Astrocyte (in vitro differentiated cells and primary cell): ENCODE measurements around the gene PSIP1. TPM values are rescaled to one million over a fixed set of nuclear protein-coding genes. Genes with fewer than 3 reads are reported as not detected.
A peak's percentile ranks its signal among the peaks of the same experiment; 100 is the strongest.

Source experiments
- DNase-seq: peaks from one replicate; pipeline ENCODE4 v3.0.0-alpha.2; 2010; ENCODE audit warnings: low read depth
- FAIRE-seq: peaks from 2 replicates; lab custom pipeline; 2011; peaks lifted over from hg19 to GRCh38; lab: Jason Lieb, UNC
- H2AFZ ChIP-seq: 2 replicates; pipeline ENCODE4 v1.6.0; 2012; ENCODE audit warnings: low read depth, low read length, inconsistent platforms
- H3K27ac ChIP-seq: 2 replicates; pipeline ENCODE4 v1.5.1; 2011; ENCODE audit warnings: low read depth, low read length, inconsistent platforms
- H3K27me3 ChIP-seq: 2 replicates; pipeline ENCODE4 v1.6.0; 2011; ENCODE audit warnings: low read length, inconsistent platforms; ENCODE audit not compliant: insufficient read depth
- H3K36me3 ChIP-seq: 2 replicates; pipeline ENCODE4 v1.5.1; 2011; ENCODE audit warnings: low read length, inconsistent platforms; ENCODE audit not compliant: insufficient read depth
- H3K4me1 ChIP-seq: 2 replicates; pipeline ENCODE4 v1.5.1; 2011; ENCODE audit warnings: low read length, inconsistent platforms; ENCODE audit not compliant: insufficient read depth
- H3K4me2 ChIP-seq: 2 replicates; pipeline ENCODE4 v1.6.0; 2012; ENCODE audit warnings: low read length, inconsistent platforms
- H3K4me3 ChIP-seq: 2 replicates; pipeline ENCODE4 v1.5.1; 2011; ENCODE audit warnings: low read depth, mild to moderate bottlenecking, low read length, inconsistent platforms; ENCODE audit not compliant: insufficient read depth
- H3K79me2 ChIP-seq: 2 replicates; pipeline ENCODE4 v1.6.0; 2012; ENCODE audit warnings: mild to moderate bottlenecking, low read length, inconsistent platforms; ENCODE audit not compliant: insufficient read depth
- H3K9ac ChIP-seq: 2 replicates; pipeline ENCODE4 v1.6.0; 2012; ENCODE audit warnings: mild to moderate bottlenecking, low read length, inconsistent platforms
- H3K9me3 ChIP-seq: 2 replicates; pipeline ENCODE4 v1.5.1; 2012; ENCODE audit warnings: low read depth, mild to moderate bottlenecking, low read length, inconsistent platforms; ENCODE audit not compliant: insufficient read depth
- H4K20me1 ChIP-seq: 2 replicates; pipeline ENCODE4 v1.6.0; 2012; ENCODE audit warnings: low read length, inconsistent platforms; ENCODE audit not compliant: insufficient read depth
- H3K27ac Mint-ChIP-seq: one replicate; pipeline ENCODE4 v1.8.0; 2021; ENCODE audit warnings: mild to moderate bottlenecking, mixed read lengths; ENCODE audit not compliant: unreplicated experiment
- H3K27me3 Mint-ChIP-seq: one replicate; pipeline ENCODE4 v1.8.0; 2021; ENCODE audit warnings: low read depth, mixed read lengths; ENCODE audit not compliant: unreplicated experiment
- H3K36me3 Mint-ChIP-seq: one replicate; pipeline ENCODE4 v1.8.0; 2021; ENCODE audit warnings: low read depth, mixed read lengths; ENCODE audit not compliant: unreplicated experiment
- H3K4me1 Mint-ChIP-seq: one replicate; pipeline ENCODE4 v1.8.0; 2021; ENCODE audit warnings: low read depth, mixed read lengths; ENCODE audit not compliant: unreplicated experiment
- H3K4me3 Mint-ChIP-seq: one replicate; pipeline ENCODE4 v1.8.0; 2021; ENCODE audit warnings: mild to moderate bottlenecking, moderate library complexity, mixed read lengths; ENCODE audit not compliant: unreplicated experiment
- H3K9me3 Mint-ChIP-seq: one replicate; pipeline ENCODE4 v1.8.0; 2021; ENCODE audit warnings: mild to moderate bottlenecking, mixed read lengths; ENCODE audit not compliant: unreplicated experiment
- EZH2 ChIP-seq: IDR thresholded peaks from 2 replicates; pipeline ENCODE4 v1.6.1; 2012; ENCODE audit warnings: mild to moderate bottlenecking, low read length, inconsistent platforms; ENCODE audit not compliant: insufficient read depth
- total RNA-seq: library from RNA; stranded (reverse); gene quantifications from 2 replicates; pipeline ENCODE4 v1.2.1, GENCODE V29; 2021
- TF ChIP-seq, protein P1 (sequence below): IDR thresholded peaks from 2 replicates; pipeline ENCODE4 v1.5.1; 2011; ENCODE audit warnings: low read depth, mild to moderate bottlenecking, inconsistent platforms, low read length, moderate library complexity; ENCODE audit not compliant: insufficient read depth

Gene PSIP1
- total RNA-seq, 1 donor from 2014 or later = 28.5 TPM

GRCh38 chr9:15512889-15513288, 2.1 kb upstream of the PSIP1 start:
- H3K79me2 ChIP-seq = peaks cover 22% of the 10 kb centered on the region
- H3K36me3 ChIP-seq = no peaks in the 10 kb centered on the region
- H3K27ac ChIP-seq = no peak overlapping the region
- Mint-ChIP-seq H3K4me1 (no peaks in the 10 kb centered on the region), H3K9me3 (no peaks in the 10 kb centered on the region), H3K27ac (no peak overlapping the region), H3K4me3 (no peak overlapping the region), H3K27me3 (no peaks in the 10 kb centered on the region), H3K36me3 (no peaks in the 10 kb centered on the region)
- DNase-seq = no peak
- no peak overlapping the region for H3K4me3 ChIP-seq
- H2AFZ ChIP-seq = no peak overlapping the region
- no peak overlapping the region for H3K4me2 ChIP-seq
- peaks cover 8% of the 10 kb centered on the region for H3K4me1 ChIP-seq
- no peaks in the 10 kb centered on the region for H3K27me3 ChIP-seq
- FAIRE-seq = no peak
- no peak overlapping the region for H3K9ac ChIP-seq
- H3K9me3 ChIP-seq = no peaks in the 10 kb centered on the region
- H4K20me1 ChIP-seq = peaks cover 4% of the 10 kb centered on the region
- TF ChIP-seq, protein P1, sequence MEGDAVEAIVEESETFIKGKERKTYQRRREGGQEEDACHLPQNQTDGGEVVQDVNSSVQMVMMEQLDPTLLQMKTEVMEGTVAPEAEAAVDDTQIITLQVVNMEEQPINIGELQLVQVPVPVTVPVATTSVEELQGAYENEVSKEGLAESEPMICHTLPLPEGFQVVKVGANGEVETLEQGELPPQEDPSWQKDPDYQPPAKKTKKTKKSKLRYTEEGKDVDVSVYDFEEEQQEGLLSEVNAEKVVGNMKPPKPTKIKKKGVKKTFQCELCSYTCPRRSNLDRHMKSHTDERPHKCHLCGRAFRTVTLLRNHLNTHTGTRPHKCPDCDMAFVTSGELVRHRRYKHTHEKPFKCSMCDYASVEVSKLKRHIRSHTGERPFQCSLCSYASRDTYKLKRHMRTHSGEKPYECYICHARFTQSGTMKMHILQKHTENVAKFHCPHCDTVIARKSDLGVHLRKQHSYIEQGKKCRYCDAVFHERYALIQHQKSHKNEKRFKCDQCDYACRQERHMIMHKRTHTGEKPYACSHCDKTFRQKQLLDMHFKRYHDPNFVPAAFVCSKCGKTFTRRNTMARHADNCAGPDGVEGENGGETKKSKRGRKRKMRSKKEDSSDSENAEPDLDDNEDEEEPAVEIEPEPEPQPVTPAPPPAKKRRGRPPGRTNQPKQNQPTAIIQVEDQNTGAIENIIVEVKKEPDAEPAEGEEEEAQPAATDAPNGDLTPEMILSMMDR = no peak
- TF ChIP-seq EZH2 = no peak

DNA sequence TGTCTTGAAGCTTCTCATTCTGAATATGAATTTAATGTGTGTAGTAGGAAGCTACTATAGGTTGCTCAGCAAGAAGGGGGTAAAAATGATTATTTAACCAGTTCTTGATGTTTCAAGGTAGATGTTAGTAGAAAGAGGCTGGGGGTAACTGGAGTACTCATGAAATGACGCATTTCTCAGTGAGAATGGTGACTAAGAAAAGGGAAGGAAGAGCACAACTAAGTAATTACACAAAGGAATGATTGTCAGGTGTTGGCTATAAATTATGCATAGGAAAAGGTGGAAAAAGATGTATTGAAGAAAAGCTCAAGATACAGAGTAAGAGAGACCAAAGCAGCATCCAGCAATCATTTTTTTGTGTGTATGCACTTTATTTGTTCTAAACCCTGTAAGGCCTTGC, 1.4 kb upstream of the PSIP1 start:
- Histone ChIP-seq H3K27ac (no peak overlapping the region), H3K9me3 (no peaks in the 10 kb centered on the region), H3K4me3 (no peak overlapping the region), H3K4me2 (no peak overlapping the region), H2AFZ (no peak overlapping the region), H3K79me2 (peaks cover 27% of the 10 kb centered on the region), H3K4me1 (peaks cover 8% of the 10 kb centered on the region), H3K36me3 (no peaks in the 10 kb centered on the region), H4K20me1 (peaks cover 4% of the 10 kb centered on the region), H3K27me3 (no peaks in the 10 kb centered on the region), H3K9ac (no peak overlapping the region)
- TF ChIP-seq EZH2 = no peak
- TF ChIP-seq, protein P1 = no peak
- H3K4me1 Mint-ChIP-seq = no peaks in the 10 kb centered on the region
- H3K27me3 Mint-ChIP-seq = no peaks in the 10 kb centered on the region
- H3K36me3 Mint-ChIP-seq = no peaks in the 10 kb centered on the region
- no peaks in the 10 kb centered on the region for H3K9me3 Mint-ChIP-seq
- DNase-seq (no peak), FAIRE-seq (no peak)
- no peak overlapping the region for H3K27ac Mint-ChIP-seq
- H3K4me3 Mint-ChIP-seq = no peak overlapping the region

DNA sequence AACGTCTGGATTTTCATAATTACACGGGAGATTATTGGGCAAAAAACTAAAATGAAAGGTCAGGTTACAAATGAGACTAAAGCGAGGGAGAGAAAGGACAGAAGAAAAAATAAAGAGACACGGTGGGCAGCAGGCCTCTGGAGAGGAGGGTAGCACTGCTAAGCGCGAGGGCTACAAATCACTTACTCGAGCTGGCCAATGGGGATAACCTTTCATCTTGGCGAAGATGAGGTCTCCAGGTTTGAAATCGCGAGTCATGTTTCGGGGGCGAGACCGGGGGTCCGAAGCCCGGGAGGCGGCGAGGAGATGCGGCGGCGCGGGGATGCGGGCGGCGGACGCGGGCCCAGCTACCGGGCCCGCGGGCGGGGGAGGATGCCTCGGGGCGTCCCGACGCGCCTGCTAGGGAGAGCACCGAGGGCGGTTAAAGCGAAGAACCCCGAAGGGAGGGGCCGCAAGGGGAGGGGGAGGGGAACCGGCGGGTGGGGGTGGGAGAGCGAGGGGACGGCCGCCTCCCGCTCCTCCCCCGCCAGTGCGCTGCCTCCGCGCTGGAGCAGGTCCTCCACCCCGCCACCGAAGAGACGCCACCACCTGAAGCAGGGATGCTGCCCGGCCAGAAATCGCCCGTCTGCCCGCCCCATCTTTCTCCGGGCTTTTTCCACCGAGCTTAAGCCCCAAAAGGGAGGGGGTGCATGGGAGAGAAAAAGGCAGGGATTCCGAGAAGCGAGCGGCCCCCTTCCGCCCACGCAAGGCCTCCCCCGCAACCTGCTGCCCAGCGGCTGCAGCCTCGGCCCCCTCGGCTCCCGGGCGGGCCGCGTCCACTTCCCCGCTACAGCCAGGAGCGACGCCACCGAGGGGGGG, 610 bp downstream of the PSIP1 start:
- H2AFZ ChIP-seq = peak overlapping the region; percentile 97
- peak overlapping the region; percentile 96 for H3K9ac ChIP-seq
- peak overlapping the region; percentile 84 for H3K27ac Mint-ChIP-seq
- TF ChIP-seq EZH2 = no peak
- TF ChIP-seq, protein P1 = no peak
- no peak for DNase-seq
- H3K4me1 Mint-ChIP-seq = no peaks in the 10 kb centered on the region
- H3K27ac ChIP-seq = peak overlapping the region; percentile 98
- H3K36me3 ChIP-seq = peaks cover 6% of the 10 kb centered on the region
- no peaks in the 10 kb centered on the region for H3K27me3 Mint-ChIP-seq
- peak overlapping the region; percentile 94 for H3K4me2 ChIP-seq
- FAIRE-seq = no peak
- peaks cover 8% of the 10 kb centered on the region for H3K4me1 ChIP-seq
- H3K27me3 ChIP-seq = no peaks in the 10 kb centered on the region
- peaks cover 27% of the 10 kb centered on the region for H3K79me2 ChIP-seq
- H3K4me3 Mint-ChIP-seq = peak overlapping the region; percentile 99
- H3K4me3 ChIP-seq = peak overlapping the region; percentile 81
- H3K36me3 Mint-ChIP-seq = no peaks in the 10 kb centered on the region
- no peaks in the 10 kb centered on the region for H3K9me3 ChIP-seq
- H3K9me3 Mint-ChIP-seq = no peaks in the 10 kb centered on the region
- peaks cover 4% of the 10 kb centered on the region for H4K20me1 ChIP-seq
